HEK293 (cell line): ENCODE measurements around the gene KYAT1.

Experiments used
- CTCF ChIA-PET: fragments of 350-600 bp; formaldehyde crosslinking; extraction: SDS; loops from one replicate; lab custom pipeline; 2021; ENCODE audit warnings: antibody characterized with exemption; lab: Yijun Ruan, JAX
- POLR2A ChIA-PET: fragments of 300-600 bp; formaldehyde crosslinking; extraction: SDS; loops from one replicate; lab custom pipeline; 2020; ENCODE audit warnings: antibody characterized with exemption, inconsistent platforms; lab: Yijun Ruan, JAX
- H3K27ac ChIP-seq: fragments of 200-500 bp; sonication (Bioruptor generic); 2 replicates; pipeline ENCODE4 v1.5.1; 2014; ENCODE audit warnings: low read depth, low read length, control low read depth, inconsistent platforms; ENCODE audit errors: extremely low read depth
- H3K36me3 ChIP-seq, 2 experiments: fragments of 200-500 bp in 1 of 2; sonication (Bioruptor generic) in 1 of 2; 1 replicate in 1 of 2; 2 replicates in 1 of 2; pipeline ENCODE4 v1.5.1; 2014 to 2017; ENCODE audit warnings: inconsistent platforms in 2 of 2, low read length in 2 of 2; ENCODE audit not compliant: control insufficient read depth in 2 of 2, insufficient read depth in 1 of 2
- H3K4me1 ChIP-seq: fragments of 200-500 bp; sonication (Bioruptor generic); 2 replicates; pipeline ENCODE4 v1.5.1; 2014; ENCODE audit warnings: mild to moderate bottlenecking, low read length, inconsistent platforms; ENCODE audit not compliant: control insufficient read depth, insufficient read depth
- H3K4me3 ChIP-seq: 2 replicates; pipeline ENCODE4 v1.5.1; 2011; ENCODE audit warnings: low read depth, mild to moderate bottlenecking, control low read depth, low read length, moderate library complexity
- H3K9me3 ChIP-seq: fragments of 200-500 bp; sonication (Bioruptor generic); 2 replicates; pipeline ENCODE4 v1.5.1; 2014; ENCODE audit warnings: low read depth, low read length, inconsistent platforms; ENCODE audit not compliant: control insufficient read depth, insufficient read depth
- FEZF1 ChIP-seq: fragments of 450-650 bp; formaldehyde crosslinking; IDR thresholded peaks from 2 replicates; pipeline ENCODE4 v1.5.1; 2016; ENCODE audit warnings: missing biosample characterization, missing genetic modification characterization
- GLIS1 ChIP-seq: fragments of 450-650 bp; formaldehyde crosslinking; IDR thresholded peaks from 2 replicates; pipeline ENCODE4 v1.5.1; 2016; ENCODE audit warnings: missing biosample characterization, missing genetic modification characterization
- HOXA7 ChIP-seq: sonication (generic); formaldehyde crosslinking; IDR thresholded peaks from 2 replicates; pipeline ENCODE4 v1.8.1; 2022; ENCODE audit warnings: missing genetic modification reagents, borderline replicate concordance
- HOXC10 ChIP-seq: sonication (generic); formaldehyde crosslinking; IDR thresholded peaks from 2 replicates; pipeline ENCODE4 v1.8.1; 2023; ENCODE audit warnings: mild to moderate bottlenecking, missing genetic modification reagents
- KLF1 ChIP-seq: fragments of 450-650 bp; formaldehyde crosslinking; IDR thresholded peaks from 2 replicates; pipeline ENCODE4 v1.5.1; 2016; ENCODE audit warnings: missing biosample characterization, missing genetic modification characterization
- KLF16 ChIP-seq: fragments of 450-650 bp; formaldehyde crosslinking; IDR thresholded peaks from 2 replicates; pipeline ENCODE4 v1.5.1; 2017; ENCODE audit warnings: missing biosample characterization, missing genetic modification characterization
- KLF7 ChIP-seq: fragments of 450-650 bp; formaldehyde crosslinking; IDR thresholded peaks from 2 replicates; pipeline ENCODE4 v1.5.1; 2016; ENCODE audit warnings: missing biosample characterization, missing genetic modification characterization, borderline replicate concordance
- OSR2 ChIP-seq: fragments of 450-650 bp; formaldehyde crosslinking; IDR thresholded peaks from 2 replicates; pipeline ENCODE4 v1.5.1; 2016; ENCODE audit warnings: missing biosample characterization, missing genetic modification characterization
- SP3 ChIP-seq: fragments of 450-650 bp; formaldehyde crosslinking; IDR thresholded peaks from 2 replicates; pipeline ENCODE4 v1.5.1; 2016; ENCODE audit warnings: missing biosample characterization, missing genetic modification characterization
- ZFHX2 ChIP-seq: fragments of 450-650 bp; formaldehyde crosslinking; conservative IDR thresholded peaks from 2 replicates; pipeline ENCODE4 v1.5.1; 2016; ENCODE audit warnings: missing biosample characterization, missing genetic modification characterization
- ZFP37 ChIP-seq: fragments of 450-650 bp; formaldehyde crosslinking; IDR thresholded peaks from 2 replicates; pipeline ENCODE4 v1.5.1; 2016; ENCODE audit warnings: missing biosample characterization, missing genetic modification characterization
- ZFP69B ChIP-seq: fragments of 450-650 bp; formaldehyde crosslinking; IDR thresholded peaks from 2 replicates; pipeline ENCODE4 v1.5.1; 2016; ENCODE audit warnings: missing biosample characterization, missing genetic modification characterization
- ZNF10 ChIP-seq: fragments of 450-650 bp; formaldehyde crosslinking; IDR thresholded peaks from 2 replicates; pipeline ENCODE4 v1.5.1; 2017; ENCODE audit warnings: missing biosample characterization, missing genetic modification characterization
- ZNF202 ChIP-seq: fragments of 450-650 bp; formaldehyde crosslinking; IDR thresholded peaks from 2 replicates; pipeline ENCODE4 v1.5.1; 2016; ENCODE audit warnings: missing biosample characterization, missing genetic modification characterization, borderline replicate concordance
- ZNF214 ChIP-seq: fragments of 450-650 bp; formaldehyde crosslinking; IDR thresholded peaks from 2 replicates; pipeline ENCODE4 v1.5.1; 2017; ENCODE audit warnings: missing biosample characterization, mild to moderate bottlenecking, missing genetic modification characterization, borderline replicate concordance
- ZNF221 ChIP-seq: fragments of 450-650 bp; formaldehyde crosslinking; IDR thresholded peaks from 2 replicates; pipeline ENCODE4 v1.5.1; 2017; ENCODE audit warnings: missing biosample characterization, missing genetic modification characterization, borderline replicate concordance
- ZNF391 ChIP-seq: fragments of 450-650 bp; formaldehyde crosslinking; IDR thresholded peaks from 2 replicates; pipeline ENCODE4 v1.5.1; 2016; ENCODE audit warnings: low read depth, missing biosample characterization, missing genetic modification characterization, borderline replicate concordance
- ZNF521 ChIP-seq: fragments of 450-650 bp; formaldehyde crosslinking; IDR thresholded peaks from 2 replicates; pipeline ENCODE4 v1.5.1; 2017; ENCODE audit warnings: missing biosample characterization, mild to moderate bottlenecking, missing genetic modification characterization
- ZNF530 ChIP-seq: fragments of 450-650 bp; formaldehyde crosslinking; IDR thresholded peaks from 2 replicates; pipeline ENCODE4 v1.5.1; 2016; ENCODE audit warnings: low read depth, missing biosample characterization, missing genetic modification characterization
- ZNF560 ChIP-seq: fragments of 450-650 bp; formaldehyde crosslinking; IDR thresholded peaks from 2 replicates; pipeline ENCODE4 v1.5.1; 2017; ENCODE audit warnings: missing biosample characterization, missing genetic modification characterization, borderline replicate concordance
- ZNF76 ChIP-seq: fragments of 450-650 bp; formaldehyde crosslinking; IDR thresholded peaks from 2 replicates; pipeline ENCODE4; 2016; ENCODE audit warnings: low read depth, missing biosample characterization, missing genetic modification characterization, borderline replicate concordance
- ZNF843 ChIP-seq: fragments of 450-650 bp; formaldehyde crosslinking; IDR thresholded peaks from 2 replicates; pipeline ENCODE4 v1.5.1; 2016; ENCODE audit warnings: missing biosample characterization, missing genetic modification characterization
- TF ChIP-seq, protein P1 (sequence below): fragments of 450-650 bp; IDR thresholded peaks from 2 replicates; pipeline ENCODE4 v1.5.1; 2018; ENCODE audit warnings: missing biosample characterization, missing genetic modification characterization
- TF ChIP-seq, protein P2 (sequence below): fragments of 450-650 bp; formaldehyde crosslinking; IDR thresholded peaks from 2 replicates; pipeline ENCODE4 v1.5.1; 2016; ENCODE audit warnings: missing biosample characterization, missing genetic modification characterization
- TF ChIP-seq, protein P3 (sequence below): fragments of 450-650 bp; formaldehyde crosslinking; IDR thresholded peaks from 2 replicates; pipeline ENCODE4 v1.5.1; 2017; ENCODE audit warnings: missing biosample characterization, missing genetic modification characterization
- TF ChIP-seq, protein P4 (sequence below): fragments of 450-650 bp; formaldehyde crosslinking; IDR thresholded peaks from 2 replicates; pipeline ENCODE4 v1.5.1; 2016; ENCODE audit warnings: missing biosample characterization, missing genetic modification characterization
- TF ChIP-seq, protein P5 (sequence below): fragments of 450-650 bp; formaldehyde crosslinking; IDR thresholded peaks from 2 replicates; pipeline ENCODE4 v1.5.1; 2016; ENCODE audit warnings: missing biosample characterization, missing genetic modification characterization

KYAT1 gene

DNA sequence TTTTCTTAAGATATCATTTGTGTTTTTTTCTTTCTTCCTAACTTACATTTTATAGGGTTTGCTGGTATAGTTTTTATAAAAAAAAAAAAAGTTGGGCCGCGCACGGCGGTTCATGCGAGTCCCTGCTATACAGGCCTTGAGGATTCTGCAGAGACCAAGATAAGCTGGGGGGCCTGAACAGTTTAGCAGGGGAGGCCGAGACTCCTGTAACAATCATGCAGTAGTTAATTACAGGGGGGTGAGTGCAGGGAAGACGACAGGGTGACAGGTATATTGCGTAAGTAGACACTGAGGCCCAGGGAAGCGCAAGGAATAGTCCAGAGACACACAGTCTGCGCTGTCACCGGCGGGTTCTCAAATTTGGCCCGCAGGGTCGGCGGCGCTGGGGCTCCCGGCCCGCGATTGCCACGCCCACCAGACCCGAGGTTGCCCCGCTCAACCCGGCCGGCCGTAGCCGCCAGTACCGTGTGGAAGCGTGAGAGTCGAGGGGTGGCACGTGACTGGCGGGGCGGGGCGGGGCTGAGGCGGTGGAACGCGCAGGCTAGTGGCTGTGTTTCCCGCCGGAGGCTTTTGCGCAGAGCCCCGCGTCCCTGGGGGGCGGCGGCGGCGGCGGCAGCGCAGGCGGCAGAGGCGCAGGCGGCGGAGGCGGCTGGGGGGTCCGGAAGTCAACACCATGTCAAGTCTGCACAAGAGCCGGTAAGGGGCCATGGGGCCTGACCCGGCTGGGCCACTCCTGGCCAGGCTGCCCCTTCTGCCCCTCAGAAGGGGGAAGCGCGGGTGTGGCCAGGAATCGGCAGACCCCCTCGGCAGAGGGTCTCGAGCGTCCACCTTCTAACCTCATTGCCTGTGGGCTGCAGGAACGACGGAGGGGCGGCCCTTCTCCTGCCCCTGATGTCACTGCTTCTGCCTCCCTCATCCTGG lies 94.8 kb downstream of the KYAT1 start, which contains the start of gene TBC1D13:
TBC1D13 (plus strand) TSS at position 573 of the 921 bp plus-strand sequence; CDS start at position 674, 101 bp downstream.
- peaks cover 4 to 30% of the 10 kb centered on the region in 2 experiments; a peak in 2 of 3 replicates for H3K36me3 ChIP-seq
- no peaks in the 10 kb centered on the region for H3K9me3 ChIP-seq
- peak within 1 kb of the TSS; percentile 74 for H3K4me3 ChIP-seq
- POLR2A ChIA-PET, result interaction anchor here (0.5 to 1.0 kb wide), 4 partner anchors 14 to 63 kb away, joined by 3 to 6 read pairs (median 4); partner anchors contain the start of genes ENDOG and ZDHHC12
- CTCF ChIA-PET, result interaction anchor here (0.9 kb wide), 1 partner anchor 23 kb away, joined by 7 read pairs; no protein-coding TSS in a partner anchor
- no peaks in the 10 kb centered on the region for H3K4me1 ChIP-seq
- H3K27ac ChIP-seq, result peak within 1 kb of the TSS; percentile 66
- TF ChIP-seq, protein P1, sequence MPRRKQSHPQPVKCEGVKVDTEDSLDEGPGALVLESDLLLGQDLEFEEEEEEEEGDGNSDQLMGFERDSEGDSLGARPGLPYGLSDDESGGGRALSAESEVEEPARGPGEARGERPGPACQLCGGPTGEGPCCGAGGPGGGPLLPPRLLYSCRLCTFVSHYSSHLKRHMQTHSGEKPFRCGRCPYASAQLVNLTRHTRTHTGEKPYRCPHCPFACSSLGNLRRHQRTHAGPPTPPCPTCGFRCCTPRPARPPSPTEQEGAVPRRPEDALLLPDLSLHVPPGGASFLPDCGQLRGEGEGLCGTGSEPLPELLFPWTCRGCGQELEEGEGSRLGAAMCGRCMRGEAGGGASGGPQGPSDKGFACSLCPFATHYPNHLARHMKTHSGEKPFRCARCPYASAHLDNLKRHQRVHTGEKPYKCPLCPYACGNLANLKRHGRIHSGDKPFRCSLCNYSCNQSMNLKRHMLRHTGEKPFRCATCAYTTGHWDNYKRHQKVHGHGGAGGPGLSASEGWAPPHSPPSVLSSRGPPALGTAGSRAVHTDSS, result peak; percentile 55; the same call in 1 of the 2 replicates
- TF ChIP-seq KLF1 (tag by site-specific recombination) (peak; percentile 90), ZNF214 (no peak), ZNF391 (tag by site-specific recombination) (peak; percentile 65; the same call in 1 of the 2 replicates), FEZF1 (tag by site-specific recombination) (no peak), ZFP37 (no peak), ZNF202 (tag by site-specific recombination) (no peak), ZNF530 (no peak), OSR2 (tag by site-specific recombination) (peak; percentile 34), ZNF10 (tag by site-specific recombination) (no peak), ZNF521 (no peak), ZNF76 (tag by site-specific recombination) (peak; percentile 75), SP3 (tag by site-specific recombination) (peak; percentile 86), KLF16 (peak; percentile 98), ZNF221 (tag by site-specific recombination) (no peak), ZFP69B (peak; percentile 81), ZNF560 (tag by site-specific recombination) (peak; percentile 78), ZFHX2 (tag by site-specific recombination) (peak; percentile 96), KLF7 (peak; percentile 91), GLIS1 (tag by site-specific recombination) (peak; percentile 97), HOXC10 (peak; percentile 91; the same call in 1 of the 2 replicates), ZNF843 (peak; percentile 42; the same call in 1 of the 2 replicates), HOXA7 (CRISPR knock-in tag) (no peak)
- TF ChIP-seq, protein P2, sequence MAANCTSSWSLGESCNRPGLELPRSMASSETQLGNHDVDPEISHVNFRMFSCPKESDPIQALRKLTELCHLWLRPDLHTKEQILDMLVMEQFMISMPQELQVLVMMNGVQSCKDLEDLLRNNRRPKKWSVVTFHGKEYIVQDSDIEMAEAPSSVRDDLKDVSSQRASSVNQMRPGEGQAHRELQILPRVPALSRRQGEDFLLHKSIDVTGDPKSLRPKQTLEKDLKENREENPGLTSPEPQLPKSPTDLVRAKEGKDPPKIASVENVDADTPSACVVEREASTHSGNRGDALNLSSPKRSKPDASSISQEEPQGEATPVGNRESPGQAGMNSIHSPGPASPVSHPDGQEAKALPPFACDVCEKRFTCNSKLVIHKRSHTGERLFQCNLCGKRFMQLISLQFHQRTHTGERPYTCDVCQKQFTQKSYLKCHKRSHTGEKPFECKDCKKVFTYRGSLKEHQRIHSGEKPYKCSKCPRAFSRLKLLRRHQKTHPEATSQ (tag by site-specific recombination), result peak; percentile 94; the same call in 1 of the 2 replicates
- TF ChIP-seq, protein P3, sequence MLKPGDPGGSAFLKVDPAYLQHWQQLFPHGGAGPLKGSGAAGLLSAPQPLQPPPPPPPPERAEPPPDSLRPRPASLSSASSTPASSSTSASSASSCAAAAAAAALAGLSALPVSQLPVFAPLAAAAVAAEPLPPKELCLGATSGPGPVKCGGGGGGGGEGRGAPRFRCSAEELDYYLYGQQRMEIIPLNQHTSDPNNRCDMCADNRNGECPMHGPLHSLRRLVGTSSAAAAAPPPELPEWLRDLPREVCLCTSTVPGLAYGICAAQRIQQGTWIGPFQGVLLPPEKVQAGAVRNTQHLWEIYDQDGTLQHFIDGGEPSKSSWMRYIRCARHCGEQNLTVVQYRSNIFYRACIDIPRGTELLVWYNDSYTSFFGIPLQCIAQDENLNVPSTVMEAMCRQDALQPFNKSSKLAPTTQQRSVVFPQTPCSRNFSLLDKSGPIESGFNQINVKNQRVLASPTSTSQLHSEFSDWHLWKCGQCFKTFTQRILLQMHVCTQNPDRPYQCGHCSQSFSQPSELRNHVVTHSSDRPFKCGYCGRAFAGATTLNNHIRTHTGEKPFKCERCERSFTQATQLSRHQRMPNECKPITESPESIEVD (tag by site-specific recombination), result no peak
- TF ChIP-seq, protein P4, sequence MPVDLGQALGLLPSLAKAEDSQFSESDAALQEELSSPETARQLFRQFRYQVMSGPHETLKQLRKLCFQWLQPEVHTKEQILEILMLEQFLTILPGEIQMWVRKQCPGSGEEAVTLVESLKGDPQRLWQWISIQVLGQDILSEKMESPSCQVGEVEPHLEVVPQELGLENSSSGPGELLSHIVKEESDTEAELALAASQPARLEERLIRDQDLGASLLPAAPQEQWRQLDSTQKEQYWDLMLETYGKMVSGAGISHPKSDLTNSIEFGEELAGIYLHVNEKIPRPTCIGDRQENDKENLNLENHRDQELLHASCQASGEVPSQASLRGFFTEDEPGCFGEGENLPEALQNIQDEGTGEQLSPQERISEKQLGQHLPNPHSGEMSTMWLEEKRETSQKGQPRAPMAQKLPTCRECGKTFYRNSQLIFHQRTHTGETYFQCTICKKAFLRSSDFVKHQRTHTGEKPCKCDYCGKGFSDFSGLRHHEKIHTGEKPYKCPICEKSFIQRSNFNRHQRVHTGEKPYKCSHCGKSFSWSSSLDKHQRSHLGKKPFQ (tag by site-specific recombination), result 0 out of 2 replicates have a peak, but pooled peaks have one; percentile 27
- TF ChIP-seq, protein P5, sequence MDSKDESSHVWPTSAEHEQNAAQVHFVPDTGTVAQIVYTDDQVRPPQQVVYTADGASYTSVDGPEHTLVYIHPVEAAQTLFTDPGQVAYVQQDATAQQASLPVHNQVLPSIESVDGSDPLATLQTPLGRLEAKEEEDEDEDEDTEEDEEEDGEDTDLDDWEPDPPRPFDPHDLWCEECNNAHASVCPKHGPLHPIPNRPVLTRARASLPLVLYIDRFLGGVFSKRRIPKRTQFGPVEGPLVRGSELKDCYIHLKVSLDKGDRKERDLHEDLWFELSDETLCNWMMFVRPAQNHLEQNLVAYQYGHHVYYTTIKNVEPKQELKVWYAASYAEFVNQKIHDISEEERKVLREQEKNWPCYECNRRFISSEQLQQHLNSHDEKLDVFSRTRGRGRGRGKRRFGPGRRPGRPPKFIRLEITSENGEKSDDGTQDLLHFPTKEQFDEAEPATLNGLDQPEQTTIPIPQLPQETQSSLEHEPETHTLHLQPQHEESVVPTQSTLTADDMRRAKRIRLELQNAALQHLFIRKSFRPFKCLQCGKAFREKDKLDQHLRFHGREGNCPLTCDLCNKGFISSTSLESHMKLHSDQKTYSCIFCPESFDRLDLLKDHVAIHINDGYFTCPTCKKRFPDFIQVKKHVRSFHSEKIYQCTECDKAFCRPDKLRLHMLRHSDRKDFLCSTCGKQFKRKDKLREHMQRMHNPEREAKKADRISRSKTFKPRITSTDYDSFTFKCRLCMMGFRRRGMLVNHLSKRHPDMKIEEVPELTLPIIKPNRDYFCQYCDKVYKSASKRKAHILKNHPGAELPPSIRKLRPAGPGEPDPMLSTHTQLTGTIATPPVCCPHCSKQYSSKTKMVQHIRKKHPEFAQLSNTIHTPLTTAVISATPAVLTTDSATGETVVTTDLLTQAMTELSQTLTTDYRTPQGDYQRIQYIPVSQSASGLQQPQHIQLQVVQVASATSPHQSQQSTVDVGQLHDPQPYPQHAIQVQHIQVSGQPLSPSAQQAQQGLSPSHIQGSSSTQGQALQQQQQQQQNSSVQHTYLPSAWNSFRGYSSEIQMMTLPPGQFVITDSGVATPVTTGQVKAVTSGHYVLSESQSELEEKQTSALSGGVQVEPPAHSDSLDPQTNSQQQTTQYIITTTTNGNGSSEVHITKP, result peak; percentile 73
